CD8-positive, alpha-beta memory T cell (primary cell): ENCODE results near the gene OPRM1. TPM values are rescaled to one million over a fixed set of nuclear protein-coding genes. Genes with fewer than 3 reads are reported as not detected.

ENCODE experiments used
- CTCF ChIA-PET: fragments of 350-600 bp; sonication (Branson Sonifier 250); formaldehyde crosslinking; loops from one replicate; lab custom pipeline; 2021; ENCODE audit warnings: antibody characterized with exemption; lab: Charles Lee
- POLR2A ChIA-PET: fragments of 350-600 bp; sonication (Branson Sonifier 250); formaldehyde crosslinking; loops from one replicate; lab custom pipeline; 2021; ENCODE audit warnings: antibody characterized with exemption; lab: Charles Lee
- DNase-seq, 5 donors: peaks; one replicate each; pipeline versions ENCODE4 v3.0.0 to v3.0.0-alpha.2; 2020 to 2022; ENCODE audit warnings: mixed read lengths in 1 of 5
- H3K27ac ChIP-seq: one replicate; pipeline ENCODE4 v1.7.0; 2013; ENCODE audit warnings: low read depth, mild to moderate bottlenecking, low read length, moderate library complexity
- H3K27me3 ChIP-seq: 2 replicates; pipeline ENCODE4 v1.7.0; 2013; ENCODE audit warnings: low read length, mild to moderate bottlenecking; ENCODE audit not compliant: insufficient read depth, poor library complexity, severe bottlenecking
- H3K36me3 ChIP-seq: 2 replicates; pipeline ENCODE4 v1.7.0; 2013; ENCODE audit warnings: mild to moderate bottlenecking, low read length, moderate library complexity; ENCODE audit not compliant: insufficient read depth
- H3K4me1 ChIP-seq: 2 replicates; pipeline ENCODE4 v1.7.0; 2013; ENCODE audit warnings: mild to moderate bottlenecking, low read length, moderate library complexity; ENCODE audit not compliant: insufficient read depth
- H3K4me3 ChIP-seq: 2 replicates; pipeline ENCODE4 v1.7.0; 2013; ENCODE audit warnings: mild to moderate bottlenecking, low read length
- H3K9me3 ChIP-seq: 2 replicates; pipeline ENCODE4 v1.7.0; 2013; ENCODE audit warnings: mild to moderate bottlenecking, low read length
- H3K27ac Mint-ChIP-seq, 8 donors: one replicate each; pipeline ENCODE4 v1.8.0; 2020 to 2021; ENCODE audit warnings: mixed read lengths in 8 of 8, mild to moderate bottlenecking in 6 of 8, inconsistent platforms in 3 of 8, moderate library complexity in 3 of 8
- H3K27me3 Mint-ChIP-seq, 2 donors: one replicate each; pipeline ENCODE4 v1.8.0; 2020 to 2021; ENCODE audit warnings: mixed read lengths in 2 of 2, mild to moderate bottlenecking in 1 of 2, moderate library complexity in 1 of 2
- H3K36me3 Mint-ChIP-seq, 3 donors: one replicate each; pipeline ENCODE4 v1.8.0; 2020 to 2021; ENCODE audit warnings: mixed read lengths in 3 of 3, inconsistent platforms in 1 of 3, mild to moderate bottlenecking in 1 of 3
- H3K4me1 Mint-ChIP-seq, 3 donors: one replicate each; pipeline ENCODE4 v1.8.0; 2020 to 2021; ENCODE audit warnings: mixed read lengths in 3 of 3, inconsistent platforms in 1 of 3, mild to moderate bottlenecking in 1 of 3
- H3K4me3 Mint-ChIP-seq, 7 donors: one replicate each; pipeline ENCODE4 v1.8.0; 2020 to 2021; ENCODE audit warnings: mixed read lengths in 7 of 7, mild to moderate bottlenecking in 6 of 7, moderate library complexity in 4 of 7, inconsistent platforms in 2 of 7
- H3K9me3 Mint-ChIP-seq, 5 donors: one replicate each; pipeline ENCODE4 v1.8.0; 2020 to 2022; ENCODE audit warnings: mixed read lengths in 5 of 5, mild to moderate bottlenecking in 3 of 5, moderate library complexity in 2 of 5, inconsistent platforms in 1 of 5
- polyA plus RNA-seq: library from polyadenylated mRNA; unstranded; fragments of 300-500 nt; fragmentation: Illumina TruSeq; gene quantifications from one replicate; pipeline ENCODE4 v1.2.3, GENCODE V29; 2021
- total RNA-seq, 2 experiments: library from RNA; stranded (reverse); gene quantifications; one replicate each; pipeline ENCODE4 v1.2.3, GENCODE V29; 2021

OPRM1 gene
- total and polyA plus RNA-seq, 3 experiments from 2014 or later = not detected

GRCh38 chr6:154213782-154214181 lies 174.7 kb downstream of the OPRM1 start:
- POLR2A ChIA-PET = no interaction called here

GRCh38 chr6:154218301-154218700 lies 179.3 kb downstream of the OPRM1 start:
- H3K27ac ChIP-seq = no peak overlapping the region
- Mint-ChIP-seq H3K27me3 (no peaks in the 10 kb centered on the region), H3K27ac (peak overlapping the region in 7 of 8 donors; percentile 25 to 90 (median 76)), H3K4me1 (peaks cover 44 to 51% (median 51%) of the 10 kb centered on the region in 3 donors), H3K4me3 (no peak overlapping the region), H3K9me3 (no peaks in the 10 kb centered on the region), H3K36me3 (peaks cover 0 to 82% (median 24%) of the 10 kb centered on the region in 3 donors)
- no peaks in the 10 kb centered on the region for H3K27me3 ChIP-seq
- ChIA-PET CTCF (interaction anchor here (2.9 kb wide), 1 partner anchor 59 kb away, joined by 8 read pairs; no protein-coding TSS in a partner anchor), POLR2A (no interaction called here)
- H3K36me3 ChIP-seq = peaks cover 30% of the 10 kb centered on the region
- peaks cover 45% of the 10 kb centered on the region for H3K4me1 ChIP-seq
- DNase-seq = no peak
- H3K4me3 ChIP-seq = no peak overlapping the region
- H3K9me3 ChIP-seq = no peaks in the 10 kb centered on the region

More at GRCh38 chr6:154213782-154214181, 174.7 kb downstream of the OPRM1 start:
- no peaks in the 10 kb centered on the region for H3K9me3 Mint-ChIP-seq
- Histone ChIP-seq H3K27ac (no peak overlapping the region), H3K9me3 (no peaks in the 10 kb centered on the region), H3K36me3 (peaks cover 20% of the 10 kb centered on the region), H3K27me3 (no peaks in the 10 kb centered on the region), H3K4me1 (peaks cover 12% of the 10 kb centered on the region), H3K4me3 (no peak overlapping the region)
- no peak overlapping the region for H3K4me3 Mint-ChIP-seq
- H3K27ac Mint-ChIP-seq = peak overlapping the region in 2 of 8 donors; percentile 25 to 27
- CTCF ChIA-PET = interaction anchor here (1.5 to 1.7 kb wide), 2 partner anchors 44 to 57 kb away, joined by 3 read pairs; no protein-coding TSS in a partner anchor
- peaks cover 7 to 82% (median 21%) of the 10 kb centered on the region in 3 donors for H3K36me3 Mint-ChIP-seq
- no peak for DNase-seq
- no peaks in the 10 kb centered on the region for H3K27me3 Mint-ChIP-seq
- H3K4me1 Mint-ChIP-seq = peaks cover 28 to 46% (median 29%) of the 10 kb centered on the region in 3 donors

GRCh38 chr6:154218787-154219186 lies 179.7 kb downstream of the OPRM1 start:
- no peaks in the 10 kb centered on the region for H3K9me3 ChIP-seq
- Mint-ChIP-seq H3K27me3 (no peaks in the 10 kb centered on the region), H3K36me3 (peaks cover 0 to 82% (median 24%) of the 10 kb centered on the region in 3 donors), H3K4me1 (peaks cover 49 to 56% (median 56%) of the 10 kb centered on the region in 3 donors), H3K9me3 (no peaks in the 10 kb centered on the region), H3K4me3 (peak overlapping the region in 2 of 7 donors; percentile 22 to 54), H3K27ac (peak overlapping the region in 6 of 8 donors; percentile 2 to 83 (median 64))
- CTCF ChIA-PET = interaction anchor here (2.9 kb wide), 1 partner anchor 59 kb away, joined by 8 read pairs; no protein-coding TSS in a partner anchor
- DNase-seq = peak in 1 of 5 donors; percentile 30
- no peaks in the 10 kb centered on the region for H3K27me3 ChIP-seq
- H3K4me3 ChIP-seq = peak overlapping the region; percentile 17
- H3K27ac ChIP-seq = no peak overlapping the region
- peaks cover 50% of the 10 kb centered on the region for H3K4me1 ChIP-seq
- H3K36me3 ChIP-seq = peaks cover 26% of the 10 kb centered on the region
- POLR2A ChIA-PET = no interaction called here

- Histone ChIP-seq H3K4me3 (peak overlapping the region; percentile 17), H3K27ac (no peak overlapping the region), H3K9me3 (no peaks in the 10 kb centered on the region), H3K36me3 (peaks cover 24% of the 10 kb centered on the region), H3K4me1 (peaks cover 53% of the 10 kb centered on the region), H3K27me3 (no peaks in the 10 kb centered on the region)
- Mint-ChIP-seq H3K27me3 (no peaks in the 10 kb centered on the region), H3K4me3 (peak overlapping the region in 2 of 7 donors; percentile 22 to 54), H3K4me1 (peaks cover 52 to 61% (median 57%) of the 10 kb centered on the region in 3 donors), H3K9me3 (no peaks in the 10 kb centered on the region), H3K36me3 (peaks cover 0 to 80% (median 26%) of the 10 kb centered on the region in 3 donors), H3K27ac (peak overlapping the region in 5 of 8 donors; percentile 2 to 83 (median 12))
- CTCF ChIA-PET = interaction anchor here (0.7 to 2.9 kb wide), 3 partner anchors 43 to 62 kb away, joined by 3 to 8 read pairs (median 3); no protein-coding TSS in a partner anchor
- POLR2A ChIA-PET = no interaction called here
- DNase-seq = no peak
These were observed 180.2 kb downstream of the OPRM1 start for GRCh38 chr6:154219250-154219649.

- Histone ChIP-seq H3K4me3 (no peak overlapping the region), H3K9me3 (no peaks in the 10 kb centered on the region), H3K36me3 (peaks cover 21% of the 10 kb centered on the region), H3K27me3 (no peaks in the 10 kb centered on the region), H3K27ac (no peak overlapping the region), H3K4me1 (peaks cover 75% of the 10 kb centered on the region)
- Mint-ChIP-seq H3K27me3 (no peaks in the 10 kb centered on the region), H3K9me3 (no peaks in the 10 kb centered on the region), H3K36me3 (peaks cover 0 to 68% (median 32%) of the 10 kb centered on the region in 3 donors), H3K27ac (peak overlapping the region in 7 of 8 donors; percentile 10 to 83 (median 43)), H3K4me3 (no peak overlapping the region), H3K4me1 (peaks cover 70 to 86% (median 73%) of the 10 kb centered on the region in 3 donors)
- CTCF ChIA-PET = interaction anchor here (1.4 to 1.5 kb wide), 2 partner anchors 25 to 54 kb away, joined by 3 to 7 read pairs; no protein-coding TSS in a partner anchor
- DNase-seq = no peak
- POLR2A ChIA-PET = interaction anchor here (0.5 kb wide), 1 partner anchor 24 kb away, joined by 3 read pairs; no protein-coding TSS in a partner anchor
These were observed 183.7 kb downstream of the OPRM1 start for GRCh38 chr6:154222716-154223115.

- H3K4me3 ChIP-seq = no peak overlapping the region
- peaks cover 69% of the 10 kb centered on the region for H3K4me1 ChIP-seq
- Mint-ChIP-seq H3K4me1 (peaks cover 70 to 85% (median 70%) of the 10 kb centered on the region in 3 donors), H3K27me3 (no peaks in the 10 kb centered on the region), H3K36me3 (peaks cover 0 to 64% (median 35%) of the 10 kb centered on the region in 3 donors), H3K4me3 (no peak overlapping the region), H3K27ac (peak overlapping the region in 7 of 8 donors; percentile 5 to 77 (median 52)), H3K9me3 (no peaks in the 10 kb centered on the region)
- POLR2A ChIA-PET = interaction anchor here (0.5 to 0.6 kb wide), 2 partner anchors 16 to 24 kb away, joined by 3 to 4 read pairs; no protein-coding TSS in a partner anchor
- CTCF ChIA-PET = interaction anchor here (1.1 to 1.5 kb wide), 2 partner anchors 54 to 69 kb away, joined by 3 to 7 read pairs; no protein-coding TSS in a partner anchor
- no peak overlapping the region for H3K27ac ChIP-seq
- no peaks in the 10 kb centered on the region for H3K27me3 ChIP-seq
- H3K9me3 ChIP-seq = no peaks in the 10 kb centered on the region
- H3K36me3 ChIP-seq = peaks cover 21% of the 10 kb centered on the region
- DNase-seq = no peak
These were observed 184.3 kb downstream of the OPRM1 start for GRCh38 chr6:154223296-154223695.

GRCh38 chr6:154226461-154226860 lies 187.4 kb downstream of the OPRM1 start:
- peak overlapping the region; percentile 5 to 91 (median 48) for H3K27ac Mint-ChIP-seq
- ChIA-PET CTCF (no interaction called here), POLR2A (no interaction called here)
- H3K27ac ChIP-seq = no peak overlapping the region
- H3K4me3 ChIP-seq = no peak overlapping the region
- H3K9me3 ChIP-seq = no peaks in the 10 kb centered on the region
- no peaks in the 10 kb centered on the region for H3K27me3 ChIP-seq
- H3K36me3 Mint-ChIP-seq = peaks cover 0 to 46% (median 29%) of the 10 kb centered on the region in 3 donors
- H3K36me3 ChIP-seq = peaks cover 8% of the 10 kb centered on the region
- H3K4me1 Mint-ChIP-seq = peaks cover 77 to 89% (median 81%) of the 10 kb centered on the region in 3 donors
- H3K27me3 Mint-ChIP-seq = no peaks in the 10 kb centered on the region
- no peak for DNase-seq
- peak overlapping the region in 1 of 7 donors; percentile 18 for H3K4me3 Mint-ChIP-seq
- no peaks in the 10 kb centered on the region for H3K9me3 Mint-ChIP-seq
- peaks cover 73% of the 10 kb centered on the region for H3K4me1 ChIP-seq
